ENCODE measurements around the gene EYA3. TPM values are rescaled to one million over a fixed set of nuclear protein-coding genes. Genes with fewer than 3 reads are reported as not detected.

The EYA3 gene
- total RNA-seq, 4 donors from 2014 or later, result 8.2 to 11.9 (median 8.7) TPM

- H3K27ac ChIP-seq (replicated peaks in 1 of 4), result peak overlapping the region in 1 of 4 donors; percentile 7
- TF ChIP-seq POLR2AphosphoS5 (IDR thresholded peaks at IDR 0.05), result no peak
- TF ChIP-seq POLR2A (IDR thresholded peaks at IDR 0.05; ENCODE audit: low read depth), result no peak
- TF ChIP-seq, protein P1, sequence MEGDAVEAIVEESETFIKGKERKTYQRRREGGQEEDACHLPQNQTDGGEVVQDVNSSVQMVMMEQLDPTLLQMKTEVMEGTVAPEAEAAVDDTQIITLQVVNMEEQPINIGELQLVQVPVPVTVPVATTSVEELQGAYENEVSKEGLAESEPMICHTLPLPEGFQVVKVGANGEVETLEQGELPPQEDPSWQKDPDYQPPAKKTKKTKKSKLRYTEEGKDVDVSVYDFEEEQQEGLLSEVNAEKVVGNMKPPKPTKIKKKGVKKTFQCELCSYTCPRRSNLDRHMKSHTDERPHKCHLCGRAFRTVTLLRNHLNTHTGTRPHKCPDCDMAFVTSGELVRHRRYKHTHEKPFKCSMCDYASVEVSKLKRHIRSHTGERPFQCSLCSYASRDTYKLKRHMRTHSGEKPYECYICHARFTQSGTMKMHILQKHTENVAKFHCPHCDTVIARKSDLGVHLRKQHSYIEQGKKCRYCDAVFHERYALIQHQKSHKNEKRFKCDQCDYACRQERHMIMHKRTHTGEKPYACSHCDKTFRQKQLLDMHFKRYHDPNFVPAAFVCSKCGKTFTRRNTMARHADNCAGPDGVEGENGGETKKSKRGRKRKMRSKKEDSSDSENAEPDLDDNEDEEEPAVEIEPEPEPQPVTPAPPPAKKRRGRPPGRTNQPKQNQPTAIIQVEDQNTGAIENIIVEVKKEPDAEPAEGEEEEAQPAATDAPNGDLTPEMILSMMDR (IDR thresholded peaks at IDR 0.05), result no peak
- TF ChIP-seq EP300 (IDR thresholded peaks at IDR 0.05), result no peak
- peaks cover 0 to 6% (median 6%) of the 10 kb centered on the region in 4 donors for H3K4me1 ChIP-seq
- peaks cover 0 to 27% (median 13%) of the 10 kb centered on the region in 4 donors for H3K36me3 ChIP-seq
- intact Hi-C loops (cut with DNase I), result no loop called here
- H3K27me3 ChIP-seq, result no peaks in the 10 kb centered on the region
- no peaks in the 10 kb centered on the region for H3K9me3 ChIP-seq
- no peak for DNase-seq (ENCODE audit: extremely low spot score)
- WGBS, result 84% methylated on average over 3 of the region's 3 CpGs
- H3K4me3 ChIP-seq, result no peak overlapping the region
Measured at GRCh38 chr1:28028873-28029654, 59.3 kb downstream of the EYA3 start.

- no peak overlapping the region for H3K4me3 ChIP-seq
- TF ChIP-seq, protein P1 (IDR thresholded peaks at IDR 0.05), result no peak
- TF ChIP-seq EP300 (IDR thresholded peaks at IDR 0.05) (no peak), POLR2A (IDR thresholded peaks at IDR 0.05; ENCODE audit: low read depth) (no peak), POLR2AphosphoS5 (IDR thresholded peaks at IDR 0.05) (no peak)
- no peaks in the 10 kb centered on the region for H3K27me3 ChIP-seq
- intact Hi-C loops (cut with DNase I), result no loop called here
- peaks cover 0 to 6% (median 6%) of the 10 kb centered on the region in 4 donors for H3K4me1 ChIP-seq
- no peaks in the 10 kb centered on the region for H3K9me3 ChIP-seq
- no peak for DNase-seq (ENCODE audit: extremely low spot score)
- no peak overlapping the region for H3K27ac ChIP-seq (replicated peaks in 1 of 4)
- peaks cover 0 to 27% (median 15%) of the 10 kb centered on the region in 4 donors for H3K36me3 ChIP-seq
Measured at GRCh38 chr1:28027660-28028059, 60.8 kb downstream of the EYA3 start.

- Histone ChIP-seq H3K27ac (replicated peaks in 1 of 4) (no peak overlapping the region), H3K36me3 (peaks cover 0 to 27% (median 16%) of the 10 kb centered on the region in 4 donors), H3K4me3 (no peak overlapping the region), H3K27me3 (no peaks in the 10 kb centered on the region), H3K4me1 (peaks cover 0 to 6% (median 6%) of the 10 kb centered on the region in 4 donors), H3K9me3 (no peaks in the 10 kb centered on the region)
- TF ChIP-seq EP300 (IDR thresholded peaks at IDR 0.05), result no peak
- TF ChIP-seq POLR2A (IDR thresholded peaks at IDR 0.05; ENCODE audit: low read depth), result no peak
- TF ChIP-seq, protein P1 (IDR thresholded peaks at IDR 0.05), result no peak
- TF ChIP-seq POLR2AphosphoS5 (IDR thresholded peaks at IDR 0.05), result no peak
- intact Hi-C loops (cut with DNase I), result no loop called here
- DNase-seq (ENCODE audit: extremely low spot score), result no peak
- WGBS, result 71% methylated on average over 1 of the region's 1 CpG
Measured at GRCh38 chr1:28027238-28027637, 61.2 kb downstream of the EYA3 start.

DNA sequence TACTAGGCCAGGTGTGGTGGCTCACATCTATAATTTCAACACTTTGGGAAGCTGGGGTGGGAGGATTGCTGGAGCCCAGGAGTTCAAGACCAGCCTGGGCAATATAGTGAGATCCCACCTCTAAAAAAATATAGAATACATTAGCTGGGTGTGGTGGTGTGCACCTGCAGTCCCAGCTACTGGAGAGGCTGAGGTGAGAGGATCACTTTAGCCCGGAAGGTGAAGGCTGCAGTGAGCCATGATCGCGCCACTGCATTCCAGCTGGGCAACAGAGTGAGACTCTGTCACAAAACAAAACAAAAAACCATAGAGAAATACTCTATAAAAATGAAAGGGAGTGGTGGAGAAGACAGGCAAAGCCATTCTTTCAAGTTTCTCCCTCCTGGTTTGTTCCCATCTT, 62.1 kb downstream of the EYA3 start:
- Histone ChIP-seq H3K27ac (replicated peaks in 1 of 4) (no peak overlapping the region), H3K4me3 (no peak overlapping the region), H3K36me3 (peaks cover 0 to 27% (median 16%) of the 10 kb centered on the region in 4 donors), H3K9me3 (no peaks in the 10 kb centered on the region), H3K27me3 (no peaks in the 10 kb centered on the region), H3K4me1 (peaks cover 0 to 6% (median 6%) of the 10 kb centered on the region in 4 donors)
- TF ChIP-seq POLR2A (IDR thresholded peaks at IDR 0.05; ENCODE audit: low read depth), result no peak
- no peak for TF ChIP-seq EP300 (IDR thresholded peaks at IDR 0.05)
- TF ChIP-seq, protein P1 (IDR thresholded peaks at IDR 0.05), result no peak
- TF ChIP-seq POLR2AphosphoS5 (IDR thresholded peaks at IDR 0.05), result no peak
- intact Hi-C loops (cut with DNase I), result no loop called here
- no peak for DNase-seq (ENCODE audit: extremely low spot score)
- WGBS, result 96% methylated on average over 3 of the region's 3 CpGs
